Epithelial cell of esophagus (primary cell): ENCODE results near the gene CMTM8.

Experiments used
- DNase-seq: peaks from one replicate; pipeline ENCODE4 v3.0.0; 2010; ENCODE audit warnings: low read depth
- H3K4me3 ChIP-seq: 2 replicates; pipeline ENCODE4 v1.5.1; 2011; ENCODE audit warnings: mild to moderate bottlenecking, low read length, control low read depth
- CTCF ChIP-seq: IDR thresholded peaks from 2 replicates; pipeline ENCODE4 v1.5.1; 2011; ENCODE audit warnings: low read depth, mild to moderate bottlenecking, low read length, control low read depth, inconsistent platforms; ENCODE audit not compliant: insufficient read depth; ENCODE audit errors: missing control alignments

Gene CMTM8

DNA sequence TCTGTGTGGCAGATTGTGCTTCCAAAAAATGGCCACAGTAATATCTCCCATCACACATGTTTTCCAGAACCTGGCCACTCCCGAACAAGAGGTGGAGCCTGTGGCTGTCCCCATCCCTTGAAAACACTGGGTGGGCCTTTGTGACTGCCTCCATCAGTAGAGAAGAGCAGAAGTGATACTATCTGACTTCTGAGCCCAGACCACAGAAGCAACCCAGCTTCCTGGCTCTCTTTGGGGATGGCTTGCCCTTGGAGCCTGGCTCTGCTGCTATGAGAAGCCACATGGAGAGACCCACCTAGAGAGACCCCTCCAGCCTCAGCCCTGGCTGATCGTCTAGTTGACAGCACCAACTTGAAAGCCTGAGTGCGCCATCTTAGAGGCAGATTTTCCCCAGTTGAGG lies 39.8 kb upstream of the CMTM8 start:
- no peak for TF ChIP-seq CTCF
- DNase-seq, result no peak
- H3K4me3 ChIP-seq, result no peak overlapping the region

DNA sequence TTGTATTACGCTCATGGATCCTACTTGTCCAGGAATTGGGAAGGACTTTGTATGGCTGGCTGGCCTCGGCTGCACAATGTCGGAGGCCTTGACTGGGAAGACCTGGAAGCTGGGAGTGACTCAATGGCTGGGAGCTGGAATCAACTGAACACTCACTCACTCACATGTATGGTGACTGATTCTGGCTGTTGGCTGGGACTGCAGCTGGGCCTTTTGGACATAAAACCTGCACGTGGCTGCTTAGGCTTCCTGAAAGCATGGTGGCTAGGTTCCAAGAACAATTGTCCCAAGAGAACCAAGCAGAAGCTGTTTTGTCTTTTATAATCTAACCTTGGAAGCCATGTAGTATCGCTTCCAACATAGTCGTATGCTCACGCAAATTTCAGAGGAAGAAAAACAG lies 38.0 kb upstream of the CMTM8 start:
- H3K4me3 ChIP-seq, result no peak overlapping the region
- DNase-seq, result no peak
- TF ChIP-seq CTCF, result no peak

DNA sequence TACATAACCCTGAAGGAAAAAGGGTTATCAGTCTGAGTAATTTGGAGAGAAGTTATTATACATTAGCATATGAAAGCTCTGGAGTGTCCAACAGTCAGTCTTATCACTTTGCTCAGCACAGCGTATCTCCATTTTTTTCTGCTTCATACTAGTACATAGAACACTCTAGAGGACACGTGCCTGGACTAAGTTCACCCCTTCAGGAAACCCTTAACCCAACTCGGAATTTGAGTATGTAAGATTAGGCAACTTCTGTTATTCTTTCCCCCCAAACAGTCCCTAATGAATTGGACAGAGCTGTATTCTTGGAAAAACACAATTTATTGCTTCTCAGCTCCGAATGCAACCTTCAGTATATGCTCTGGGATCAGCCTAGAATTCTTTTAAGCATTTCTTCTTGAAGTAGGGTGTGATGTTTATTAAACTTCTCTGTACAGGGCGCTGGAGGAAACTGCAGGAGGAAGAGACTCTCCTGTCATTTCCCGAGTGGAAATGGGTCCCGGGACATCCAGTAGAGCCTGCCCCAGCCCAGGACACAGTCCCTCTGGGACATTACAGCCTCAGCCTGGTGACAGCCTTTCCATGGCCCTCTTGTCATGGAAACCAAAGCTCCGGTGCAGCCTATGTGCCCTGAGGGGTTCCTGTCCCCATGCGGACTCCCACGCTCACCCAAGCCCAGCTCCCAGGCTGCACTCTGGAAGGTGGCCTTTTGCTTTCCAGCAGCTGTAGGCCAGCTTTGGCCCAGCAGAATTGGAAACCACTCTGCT lies 37.3 kb upstream of the CMTM8 start:
- DNase-seq, result no peak
- no peak for TF ChIP-seq CTCF
- H3K4me3 ChIP-seq, result no peak overlapping the region

- H3K4me3 ChIP-seq, result no peak overlapping the region
- no peak for DNase-seq
- TF ChIP-seq CTCF, result no peak
These were observed 36.0 kb upstream of the CMTM8 start for GRCh38 chr3:32202496-32202895.

- DNase-seq, result peak; percentile 38
- TF ChIP-seq CTCF, result no peak
- H3K4me3 ChIP-seq, result no peak overlapping the region
These were observed 34.6 kb upstream of the CMTM8 start for GRCh38 chr3:32203854-32204253.

- no peak overlapping the region for H3K4me3 ChIP-seq
- TF ChIP-seq CTCF, result no peak
- DNase-seq, result peak; percentile 23
These were observed 30.0 kb upstream of the CMTM8 start for GRCh38 chr3:32208447-32208846.

DNA sequence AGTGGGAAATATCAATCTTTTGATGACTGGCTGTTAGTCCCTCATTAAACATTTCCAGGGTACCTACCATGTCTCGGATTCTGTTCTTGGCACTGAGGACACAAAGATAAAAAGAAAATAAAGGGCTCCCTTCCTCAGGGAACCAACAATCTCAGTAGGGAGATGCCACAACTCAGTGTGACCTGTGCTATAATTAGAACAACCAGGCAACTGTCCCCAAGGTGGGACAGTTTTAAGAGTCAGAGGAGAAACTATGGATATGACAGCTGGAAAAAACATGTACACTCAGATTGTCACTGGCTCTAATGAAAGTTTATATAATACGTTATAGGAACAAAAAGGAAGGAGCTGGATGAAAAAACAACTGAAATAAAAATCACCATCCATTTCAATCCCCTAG lies 23.3 kb upstream of the CMTM8 start:
- no peak overlapping the region for H3K4me3 ChIP-seq
- no peak for DNase-seq
- no peak for TF ChIP-seq CTCF
